Hepatocyte (in vitro differentiated cells): ENCODE results near the gene SLC35D2.
"Not testable (repeated sequence)": the region's sequence is repeated elsewhere in the genome, so short reads cannot be mapped to it uniquely, and the experiment has no call there.

Experiments
- CTCF ChIP-seq: fragments of 200-600 bp; sonication (generic); IDR thresholded peaks from 2 replicates; pipeline ENCODE4 v1.5.1; 2016; ENCODE audit warnings: antibody characterized with exemption, mild to moderate bottlenecking; ENCODE audit not compliant: poor library complexity
- EZH2 ChIP-seq: fragments of 200-600 bp; sonication (generic); IDR thresholded peaks from 2 replicates; pipeline ENCODE4 v1.6.1; 2016; ENCODE audit warnings: antibody characterized with exemption, mild to moderate bottlenecking, borderline replicate concordance

DNA sequence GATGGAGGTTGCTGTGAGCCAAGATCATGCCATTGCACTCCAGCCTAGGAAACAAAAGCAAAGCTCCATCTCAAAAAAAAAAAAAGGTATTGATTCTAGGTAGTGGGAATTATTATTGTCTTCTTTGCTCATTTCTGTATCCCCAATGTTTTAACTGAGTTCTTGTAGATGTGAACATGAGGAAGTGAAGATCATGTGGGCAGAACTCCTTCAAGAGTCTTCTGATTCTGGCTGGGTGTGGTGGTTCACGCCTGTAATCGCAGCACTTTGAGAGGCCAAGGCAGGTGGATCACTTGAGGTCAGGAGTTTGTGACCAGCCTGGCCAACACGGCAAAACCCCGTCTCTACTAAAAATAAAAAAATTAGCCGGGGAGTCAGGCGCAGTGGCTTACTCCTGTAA is 8.0 kb downstream of the SLC35D2 start:
- TF ChIP-seq CTCF, EZH2: not testable (repeated sequence)
